ENCODE data around the gene AK1. TPM values are rescaled to one million over a fixed set of nuclear protein-coding genes. Genes with fewer than 3 reads are reported as not detected.

Gene AK1
- total and polyA plus RNA-seq, 2 of the 13 experiments (the other 11 are each of a cell fraction or from before 2014, with no cell fraction given), result 19.1 to 32.8 TPM

DNA sequence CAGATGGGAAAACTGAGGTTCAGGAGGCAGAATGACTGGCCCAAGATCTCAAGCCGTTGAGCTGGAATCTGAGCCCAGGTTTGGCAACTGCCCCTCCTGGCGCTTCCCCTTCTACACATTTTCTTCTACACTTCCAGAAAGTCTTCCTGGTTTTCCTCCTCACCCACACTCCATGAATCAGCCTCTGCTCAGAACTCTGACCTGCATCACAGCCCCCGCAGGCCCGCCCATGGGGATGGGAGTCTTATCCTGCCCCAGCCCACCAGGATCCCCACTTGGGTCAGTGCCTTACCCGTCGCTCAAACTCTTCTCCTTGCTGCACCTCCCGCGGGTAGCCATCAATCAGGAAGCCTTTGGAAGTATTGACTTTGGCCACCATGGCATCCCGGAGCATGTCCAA is 5.9 kb downstream of the AK1 start:
- Histone ChIP-seq H3K4me1 (ENCODE audit: insufficient read depth, low read length) (peaks cover 25% of the 10 kb centered on the region), H3K9me3 (ENCODE audit: low read length) (no peaks in the 10 kb centered on the region), H3K4me2 (ENCODE audit: low read depth, low read length) (no peak overlapping the region), H4K20me1 (ENCODE audit: insufficient read depth, low read length) (no peaks in the 10 kb centered on the region), H3K27ac (ENCODE audit: extremely low read length, insufficient read depth, low read length) (no peak overlapping the region), H3K79me2 (ENCODE audit: insufficient read depth, low read length) (no peaks in the 10 kb centered on the region), H2AFZ (ENCODE audit: low read length) (no peak overlapping the region), H3K36me3 (replicated peaks in 1 of 2; ENCODE audit: control insufficient read depth in 1 of 2, insufficient read depth in 2 of 2, low read length in 2 of 2) (no peaks in the 10 kb centered on the region; a peak in 2 of 5 replicates), H3K4me3 (replicated peaks in 1 of 3; ENCODE audit: insufficient read depth in 1 of 3, low read depth in 2 of 3, low read length in 3 of 3) (no peak overlapping the region), H3K27me3 (ENCODE audit: control insufficient read depth in 1 of 2, insufficient read depth in 2 of 2, low read length in 2 of 2) (no peaks in the 10 kb centered on the region), H3K9ac (ENCODE audit: insufficient read depth, low read depth, low read length) (no peak overlapping the region)
- in situ Hi-C loops (cut with HindIII; ENCODE audit: extremely low pct_ligation_motif_present, low pct_unique_long_range_greater_than_20kb) (loop anchor here (5.0 kb wide), 1 partner anchor 46 kb away; the partner anchor contains the start of gene ST6GALNAC4), intact Hi-C loops (cut with micrococcal nuclease; ENCODE audit: unreplicated experiment) (no loop called here)
- 96% methylated on average over 9 of the region's 9 CpGs for WGBS (ENCODE audit: low lambda C conversion rate)
- no peak for ATAC-seq
- FAIRE-seq, result no peak
- no peak for DNase-seq (ENCODE audit: low spot score)
- ChIA-PET CTCF (ENCODE audit: low intra/inter-chr PET ratio, low total read pairs) (no interaction called here), POLR2A (no interaction called here)
- no TSS peak for BruUV-seq (replicated peaks)
- TF ChIP-seq HOXA9 (CRISPR knock-in tag; IDR thresholded peaks at IDR 0.05; ENCODE audit: borderline replicate concordance) (no peak), TEAD2 (CRISPR knock-in tag; IDR thresholded peaks at IDR 0.05) (no peak), ZNF777 (CRISPR knock-in tag; IDR thresholded peaks at IDR 0.05) (no peak), NFE2L2 (IDR thresholded peaks at IDR 0.05; ENCODE audit: low read length) (no peak), ZNF367 (CRISPR knock-in tag; IDR thresholded peaks at IDR 0.05; ENCODE audit: borderline replicate concordance) (no peak), GPN1 (CRISPR knock-in tag; IDR thresholded peaks at IDR 0.05; ENCODE audit: borderline replicate concordance) (no peak), MIXL1 (CRISPR knock-in tag; IDR thresholded peaks at IDR 0.05) (no peak), ZNF280B (CRISPR knock-in tag; IDR thresholded peaks at IDR 0.05; ENCODE audit: borderline replicate concordance) (no peak), ZNF674 (CRISPR knock-in tag; IDR thresholded peaks at IDR 0.05; ENCODE audit: low read depth) (no peak), GZF1 (CRISPR knock-in tag; IDR thresholded peaks at IDR 0.05) (no peak), SYNCRIP (IDR thresholded peaks at IDR 0.05; ENCODE audit: insufficient read depth, low read depth, low read length) (no peak)
- TF ChIP-seq, protein P1, sequence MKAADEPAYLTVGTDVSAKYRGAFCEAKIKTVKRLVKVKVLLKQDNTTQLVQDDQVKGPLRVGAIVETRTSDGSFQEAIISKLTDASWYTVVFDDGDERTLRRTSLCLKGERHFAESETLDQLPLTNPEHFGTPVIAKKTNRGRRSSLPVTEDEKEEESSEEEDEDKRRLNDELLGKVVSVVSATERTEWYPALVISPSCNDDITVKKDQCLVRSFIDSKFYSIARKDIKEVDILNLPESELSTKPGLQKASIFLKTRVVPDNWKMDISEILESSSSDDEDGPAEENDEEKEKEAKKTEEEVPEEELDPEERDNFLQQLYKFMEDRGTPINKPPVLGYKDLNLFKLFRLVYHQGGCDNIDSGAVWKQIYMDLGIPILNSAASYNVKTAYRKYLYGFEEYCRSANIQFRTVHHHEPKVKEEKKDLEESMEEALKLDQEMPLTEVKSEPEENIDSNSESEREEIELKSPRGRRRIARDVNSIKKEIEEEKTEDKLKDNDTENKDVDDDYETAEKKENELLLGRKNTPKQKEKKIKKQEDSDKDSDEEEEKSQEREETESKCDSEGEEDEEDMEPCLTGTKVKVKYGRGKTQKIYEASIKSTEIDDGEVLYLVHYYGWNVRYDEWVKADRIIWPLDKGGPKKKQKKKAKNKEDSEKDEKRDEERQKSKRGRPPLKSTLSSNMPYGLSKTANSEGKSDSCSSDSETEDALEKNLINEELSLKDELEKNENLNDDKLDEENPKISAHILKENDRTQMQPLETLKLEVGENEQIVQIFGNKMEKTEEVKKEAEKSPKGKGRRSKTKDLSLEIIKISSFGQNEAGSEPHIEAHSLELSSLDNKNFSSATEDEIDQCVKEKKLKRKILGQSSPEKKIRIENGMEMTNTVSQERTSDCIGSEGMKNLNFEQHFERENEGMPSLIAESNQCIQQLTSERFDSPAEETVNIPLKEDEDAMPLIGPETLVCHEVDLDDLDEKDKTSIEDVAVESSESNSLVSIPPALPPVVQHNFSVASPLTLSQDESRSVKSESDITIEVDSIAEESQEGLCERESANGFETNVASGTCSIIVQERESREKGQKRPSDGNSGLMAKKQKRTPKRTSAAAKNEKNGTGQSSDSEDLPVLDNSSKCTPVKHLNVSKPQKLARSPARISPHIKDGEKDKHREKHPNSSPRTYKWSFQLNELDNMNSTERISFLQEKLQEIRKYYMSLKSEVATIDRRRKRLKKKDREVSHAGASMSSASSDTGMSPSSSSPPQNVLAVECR (CRISPR knock-in tag; IDR thresholded peaks at IDR 0.05; ENCODE audit: borderline replicate concordance), result no peak
- TF ChIP-seq, protein P2, sequence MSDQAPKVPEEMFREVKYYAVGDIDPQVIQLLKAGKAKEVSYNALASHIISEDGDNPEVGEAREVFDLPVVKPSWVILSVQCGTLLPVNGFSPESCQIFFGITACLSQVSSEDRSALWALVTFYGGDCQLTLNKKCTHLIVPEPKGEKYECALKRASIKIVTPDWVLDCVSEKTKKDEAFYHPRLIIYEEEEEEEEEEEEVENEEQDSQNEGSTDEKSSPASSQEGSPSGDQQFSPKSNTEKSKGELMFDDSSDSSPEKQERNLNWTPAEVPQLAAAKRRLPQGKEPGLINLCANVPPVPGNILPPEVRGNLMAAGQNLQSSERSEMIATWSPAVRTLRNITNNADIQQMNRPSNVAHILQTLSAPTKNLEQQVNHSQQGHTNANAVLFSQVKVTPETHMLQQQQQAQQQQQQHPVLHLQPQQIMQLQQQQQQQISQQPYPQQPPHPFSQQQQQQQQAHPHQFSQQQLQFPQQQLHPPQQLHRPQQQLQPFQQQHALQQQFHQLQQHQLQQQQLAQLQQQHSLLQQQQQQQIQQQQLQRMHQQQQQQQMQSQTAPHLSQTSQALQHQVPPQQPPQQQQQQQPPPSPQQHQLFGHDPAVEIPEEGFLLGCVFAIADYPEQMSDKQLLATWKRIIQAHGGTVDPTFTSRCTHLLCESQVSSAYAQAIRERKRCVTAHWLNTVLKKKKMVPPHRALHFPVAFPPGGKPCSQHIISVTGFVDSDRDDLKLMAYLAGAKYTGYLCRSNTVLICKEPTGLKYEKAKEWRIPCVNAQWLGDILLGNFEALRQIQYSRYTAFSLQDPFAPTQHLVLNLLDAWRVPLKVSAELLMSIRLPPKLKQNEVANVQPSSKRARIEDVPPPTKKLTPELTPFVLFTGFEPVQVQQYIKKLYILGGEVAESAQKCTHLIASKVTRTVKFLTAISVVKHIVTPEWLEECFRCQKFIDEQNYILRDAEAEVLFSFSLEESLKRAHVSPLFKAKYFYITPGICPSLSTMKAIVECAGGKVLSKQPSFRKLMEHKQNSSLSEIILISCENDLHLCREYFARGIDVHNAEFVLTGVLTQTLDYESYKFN (CRISPR knock-in tag; conservative IDR thresholded peaks at IDR 0.05), result no peak

Measured in HepG2 (cell line).